Stimulated activated CD8-positive, alpha-beta memory T cell treated with anti-CD3 and anti-CD28 coated beads, Interleukin-4, amount 100 ng/mL, for 24 hours (primary cell): ENCODE measurements around the gene LRBA.

Experiments
- DNase-seq: peaks from one replicate; pipeline ENCODE4 v3.0.0-alpha.2; 2020; ENCODE audit warnings: low read depth

LRBA gene

GRCh38 chr4:150588316-150588715 lies 426.8 kb downstream of the LRBA start:
- DNase-seq: no peak

- no peak for DNase-seq
Observed at GRCh38 chr4:150586162-150586810, 428.8 kb downstream of the LRBA start.

GRCh38 chr4:150585611-150586010 lies 429.5 kb downstream of the LRBA start:
- no peak for DNase-seq

GRCh38 chr4:150584111-150584915 lies 430.8 kb downstream of the LRBA start:
- no peak for DNase-seq

GRCh38 chr4:150583287-150584110 lies 431.6 kb downstream of the LRBA start:
- DNase-seq: no peak

- no peak for DNase-seq
Observed at GRCh38 chr4:150582873-150583286, 432.2 kb downstream of the LRBA start.

GRCh38 chr4:150582146-150582872 lies 432.8 kb downstream of the LRBA start, which contains the start of gene MAB21L2:
Gene MAB21L2 (plus strand): TSS chr4:150582151. CDS start chr4:150583030, 879 bp downstream.
- no peak for DNase-seq

GRCh38 chr4:150581641-150582051 lies 433.4 kb downstream of the LRBA start:
- DNase-seq: no peak

- DNase-seq: no peak
Observed at GRCh38 chr4:150581056-150581605, 434.0 kb downstream of the LRBA start.

GRCh38 chr4:150580306-150580705 lies 434.8 kb downstream of the LRBA start:
- no peak for DNase-seq

- no peak for DNase-seq
Observed at GRCh38 chr4:150579551-150580234, 435.4 kb downstream of the LRBA start.

GRCh38 chr4:150578745-150579501 lies 436.2 kb downstream of the LRBA start:
- no peak for DNase-seq

GRCh38 chr4:150577796-150578195 lies 437.3 kb downstream of the LRBA start:
- no peak for DNase-seq

- no peak for DNase-seq
Observed at GRCh38 chr4:150574678-150575077, 440.4 kb downstream of the LRBA start.

GRCh38 chr4:150573534-150573933 lies 441.6 kb downstream of the LRBA start:
- DNase-seq: no peak

GRCh38 chr4:150572704-150573504 lies 442.2 kb downstream of the LRBA start:
- DNase-seq: no peak

GRCh38 chr4:150570862-150571261 lies 444.2 kb downstream of the LRBA start:
- DNase-seq: no peak

- DNase-seq: no peak
Observed at GRCh38 chr4:150569998-150570535, 445.0 kb downstream of the LRBA start.

- no peak for DNase-seq
Observed at GRCh38 chr4:150569384-150569987, 445.6 kb downstream of the LRBA start.
